Ovary (tissue), 3 donors: Measurements from ENCODE around the gene EFNA3.
A peak's percentile ranks its signal among the peaks of the same experiment; 100 is the strongest.

ENCODE experiments used
- CTCF ChIP-seq, 3 donors: fragments of 450-650 bp in 2 of 3; fragments of 200-600 bp in 1 of 3; IDR thresholded peaks; one replicate each; pipeline versions ENCODE4 v1.5.1 to v1.8.0; 2016 to 2022; ENCODE audit warnings: antibody characterized with exemption in 3 of 3, mild to moderate bottlenecking in 1 of 3
- EP300 ChIP-seq: sonication (generic); formaldehyde crosslinking; IDR thresholded peaks from one replicate; pipeline ENCODE4 v1.6.1; 2017; ENCODE audit warnings: antibody characterized with exemption
- donor health status: DM: no; HTN: no; CAD: no.

DNA sequence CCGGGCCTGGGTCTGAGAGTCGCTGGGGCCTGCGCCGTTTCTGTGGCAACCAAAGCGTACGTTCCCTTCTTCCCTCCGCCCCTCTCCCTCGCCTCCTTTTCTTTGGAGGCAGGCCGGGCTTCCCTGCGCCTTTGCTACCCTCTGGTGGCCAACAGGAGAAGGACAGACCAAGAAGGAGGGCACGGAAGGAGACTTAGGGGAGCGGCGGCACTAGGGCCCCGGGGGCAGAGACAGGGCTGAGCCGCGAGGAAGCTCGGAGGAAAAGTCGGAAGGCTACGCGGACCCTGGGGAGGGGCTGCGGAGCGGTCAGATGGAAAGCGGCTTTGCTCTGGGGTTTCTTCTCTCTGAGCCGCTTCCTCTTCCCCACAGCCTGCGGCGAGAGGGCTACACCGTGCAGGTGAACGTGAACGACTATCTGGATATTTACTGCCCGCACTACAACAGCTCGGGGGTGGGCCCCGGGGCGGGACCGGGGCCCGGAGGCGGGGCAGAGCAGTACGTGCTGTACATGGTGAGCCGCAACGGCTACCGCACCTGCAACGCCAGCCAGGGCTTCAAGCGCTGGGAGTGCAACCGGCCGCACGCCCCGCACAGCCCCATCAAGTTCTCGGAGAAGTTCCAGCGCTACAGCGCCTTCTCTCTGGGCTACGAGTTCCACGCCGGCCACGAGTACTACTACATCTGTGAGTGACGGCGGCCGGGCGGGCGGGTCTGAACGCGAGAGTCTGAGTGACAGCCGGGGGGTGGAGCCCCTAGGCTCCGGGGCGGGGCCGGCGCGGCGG lies 6.3 kb downstream of the EFNA3 start:
- TF ChIP-seq CTCF (IDR thresholded peaks at IDR 0.05) (peak; percentile 92 to 98 (median 97)), EP300 (no peak)
